Measurements from ENCODE around the gene ZBTB5. TPM values are rescaled to one million over a fixed set of nuclear protein-coding genes. Genes with fewer than 3 reads are reported as not detected.
A peak's percentile ranks its signal among the peaks of the same experiment; 100 is the strongest.

The ZBTB5 gene
- total and polyA plus RNA-seq, 9 of the 15 experiments (the other 6 are each of a cell fraction or from before 2014, with no cell fraction given): 2.3 to 43.2 (median 15.5) TPM

DNA sequence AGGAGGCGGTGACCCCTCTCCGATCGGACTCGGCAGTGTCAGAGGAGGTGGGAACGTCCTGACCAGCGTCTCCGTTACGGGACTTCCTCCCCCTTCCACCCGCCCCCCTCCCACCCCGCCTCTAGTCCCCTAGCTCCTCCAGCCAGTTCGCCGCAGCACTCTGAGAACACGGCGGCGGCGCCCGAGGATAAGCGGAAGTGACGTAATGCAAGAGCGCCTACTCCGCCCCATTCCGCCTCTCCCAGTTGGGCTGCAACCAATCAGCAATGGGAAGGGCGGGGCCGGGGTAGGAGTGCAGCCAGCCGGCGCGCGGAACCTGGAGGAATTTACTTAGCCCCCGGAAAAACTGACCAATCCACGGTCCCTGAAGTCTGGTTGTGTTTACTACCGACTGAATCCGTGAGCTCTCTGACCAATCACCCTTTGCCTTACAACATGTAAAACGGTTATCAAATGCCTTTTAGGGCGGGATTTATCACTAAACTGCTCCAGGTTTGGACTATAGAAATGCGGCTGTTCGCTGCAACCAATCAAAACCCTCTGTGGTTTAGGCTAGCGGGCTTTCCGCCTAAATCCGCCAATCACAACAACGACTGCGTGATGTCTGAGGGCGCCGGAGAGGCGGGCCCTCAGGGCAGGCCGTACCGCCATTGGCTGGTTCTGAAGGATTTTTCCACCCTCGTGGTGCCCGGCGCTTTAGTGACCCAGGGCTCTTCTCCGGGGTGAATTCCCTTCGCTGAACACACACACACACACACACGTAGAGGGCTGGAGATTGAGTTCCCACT lies at the start of gene ZBTB5 (continued):
- TF ChIP-seq, protein P1, sequence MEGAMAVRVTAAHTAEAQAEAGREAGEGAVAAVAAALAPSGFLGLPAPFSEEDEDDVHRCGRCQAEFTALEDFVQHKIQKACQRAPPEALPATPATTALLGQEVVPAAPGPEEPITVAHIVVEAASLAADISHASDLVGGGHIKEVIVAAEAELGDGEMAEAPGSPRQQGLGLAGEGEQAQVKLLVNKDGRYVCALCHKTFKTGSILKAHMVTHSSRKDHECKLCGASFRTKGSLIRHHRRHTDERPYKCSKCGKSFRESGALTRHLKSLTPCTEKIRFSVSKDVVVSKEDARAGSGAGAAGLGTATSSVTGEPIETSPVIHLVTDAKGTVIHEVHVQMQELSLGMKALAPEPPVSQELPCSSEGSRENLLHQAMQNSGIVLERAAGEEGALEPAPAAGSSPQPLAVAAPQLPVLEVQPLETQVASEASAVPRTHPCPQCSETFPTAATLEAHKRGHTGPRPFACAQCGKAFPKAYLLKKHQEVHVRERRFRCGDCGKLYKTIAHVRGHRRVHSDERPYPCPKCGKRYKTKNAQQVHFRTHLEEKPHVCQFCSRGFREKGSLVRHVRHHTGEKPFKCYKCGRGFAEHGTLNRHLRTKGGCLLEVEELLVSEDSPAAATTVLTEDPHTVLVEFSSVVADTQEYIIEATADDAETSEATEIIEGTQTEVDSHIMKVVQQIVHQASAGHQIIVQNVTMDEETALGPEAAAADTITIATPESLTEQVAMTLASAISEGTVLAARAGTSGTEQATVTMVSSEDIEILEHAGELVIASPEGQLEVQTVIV (CRISPR knock-in tag; IDR thresholded peaks at IDR 0.05; ENCODE audit: borderline replicate concordance): no peak
- TF ChIP-seq ZNF780A (CRISPR knock-in tag; IDR thresholded peaks at IDR 0.05): no peak
- no peak for TF ChIP-seq IRF2 (CRISPR knock-in tag; IDR thresholded peaks at IDR 0.05)
- TF ChIP-seq MCM5 (IDR thresholded peaks at IDR 0.05; ENCODE audit: low read depth): no peak
- no peak for TF ChIP-seq EWSR1 (IDR thresholded peaks at IDR 0.05; ENCODE audit: borderline replicate concordance, low read depth, partially characterized antibody)
- peak in 1 of 2 experiments; percentile 5; a peak in 2 of 4 replicates for TF ChIP-seq TEAD1 (CRISPR knock-in tag; IDR thresholded peaks at IDR 0.05)
- TF ChIP-seq SPI1 (IDR thresholded peaks at IDR 0.05; ENCODE audit: borderline replicate concordance, low read depth, low read length): peak; percentile 73; the same call in 1 of the 2 replicates
- TF ChIP-seq, protein P2, sequence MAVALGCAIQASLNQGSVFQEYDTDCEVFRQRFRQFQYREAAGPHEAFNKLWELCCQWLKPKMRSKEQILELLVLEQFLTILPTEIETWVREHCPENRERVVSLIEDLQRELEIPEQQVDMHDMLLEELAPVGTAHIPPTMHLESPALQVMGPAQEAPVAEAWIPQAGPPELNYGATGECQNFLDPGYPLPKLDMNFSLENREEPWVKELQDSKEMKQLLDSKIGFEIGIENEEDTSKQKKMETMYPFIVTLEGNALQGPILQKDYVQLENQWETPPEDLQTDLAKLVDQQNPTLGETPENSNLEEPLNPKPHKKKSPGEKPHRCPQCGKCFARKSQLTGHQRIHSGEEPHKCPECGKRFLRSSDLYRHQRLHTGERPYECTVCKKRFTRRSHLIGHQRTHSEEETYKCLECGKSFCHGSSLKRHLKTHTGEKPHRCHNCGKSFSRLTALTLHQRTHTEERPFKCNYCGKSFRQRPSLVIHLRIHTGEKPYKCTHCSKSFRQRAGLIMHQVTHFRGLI (CRISPR knock-in tag; IDR thresholded peaks at IDR 0.05): no peak
- TF ChIP-seq, protein P3, sequence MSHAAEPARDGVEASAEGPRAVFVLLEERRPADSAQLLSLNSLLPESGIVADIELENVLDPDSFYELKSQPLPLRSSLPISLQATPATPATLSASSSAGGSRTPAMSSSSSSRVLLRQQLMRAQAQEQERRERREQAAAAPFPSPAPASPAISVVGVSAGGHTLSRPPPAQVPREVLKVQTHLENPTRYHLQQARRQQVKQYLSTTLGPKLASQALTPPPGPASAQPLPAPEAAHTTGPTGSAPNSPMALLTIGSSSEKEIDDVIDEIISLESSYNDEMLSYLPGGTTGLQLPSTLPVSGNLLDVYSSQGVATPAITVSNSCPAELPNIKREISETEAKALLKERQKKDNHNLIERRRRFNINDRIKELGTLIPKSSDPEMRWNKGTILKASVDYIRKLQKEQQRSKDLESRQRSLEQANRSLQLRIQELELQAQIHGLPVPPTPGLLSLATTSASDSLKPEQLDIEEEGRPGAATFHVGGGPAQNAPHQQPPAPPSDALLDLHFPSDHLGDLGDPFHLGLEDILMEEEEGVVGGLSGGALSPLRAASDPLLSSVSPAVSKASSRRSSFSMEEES (CRISPR knock-in tag; IDR thresholded peaks at IDR 0.05): no peak
- TF ChIP-seq, protein P4, sequence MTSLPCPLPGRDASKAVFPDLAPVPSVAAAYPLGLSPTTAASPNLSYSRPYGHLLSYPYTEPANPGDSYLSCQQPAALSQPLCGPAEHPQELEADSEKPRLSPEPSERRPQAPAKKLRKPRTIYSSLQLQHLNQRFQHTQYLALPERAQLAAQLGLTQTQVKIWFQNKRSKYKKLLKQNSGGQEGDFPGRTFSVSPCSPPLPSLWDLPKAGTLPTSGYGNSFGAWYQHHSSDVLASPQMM (CRISPR knock-in tag; IDR thresholded peaks at IDR 0.05): no peak
- no peak for TF ChIP-seq ZNF121 (CRISPR knock-in tag; conservative IDR thresholded peaks at IDR 0.05)
- TF ChIP-seq MCM7 (IDR thresholded peaks at IDR 0.05): no peak
- TF ChIP-seq, protein P5, sequence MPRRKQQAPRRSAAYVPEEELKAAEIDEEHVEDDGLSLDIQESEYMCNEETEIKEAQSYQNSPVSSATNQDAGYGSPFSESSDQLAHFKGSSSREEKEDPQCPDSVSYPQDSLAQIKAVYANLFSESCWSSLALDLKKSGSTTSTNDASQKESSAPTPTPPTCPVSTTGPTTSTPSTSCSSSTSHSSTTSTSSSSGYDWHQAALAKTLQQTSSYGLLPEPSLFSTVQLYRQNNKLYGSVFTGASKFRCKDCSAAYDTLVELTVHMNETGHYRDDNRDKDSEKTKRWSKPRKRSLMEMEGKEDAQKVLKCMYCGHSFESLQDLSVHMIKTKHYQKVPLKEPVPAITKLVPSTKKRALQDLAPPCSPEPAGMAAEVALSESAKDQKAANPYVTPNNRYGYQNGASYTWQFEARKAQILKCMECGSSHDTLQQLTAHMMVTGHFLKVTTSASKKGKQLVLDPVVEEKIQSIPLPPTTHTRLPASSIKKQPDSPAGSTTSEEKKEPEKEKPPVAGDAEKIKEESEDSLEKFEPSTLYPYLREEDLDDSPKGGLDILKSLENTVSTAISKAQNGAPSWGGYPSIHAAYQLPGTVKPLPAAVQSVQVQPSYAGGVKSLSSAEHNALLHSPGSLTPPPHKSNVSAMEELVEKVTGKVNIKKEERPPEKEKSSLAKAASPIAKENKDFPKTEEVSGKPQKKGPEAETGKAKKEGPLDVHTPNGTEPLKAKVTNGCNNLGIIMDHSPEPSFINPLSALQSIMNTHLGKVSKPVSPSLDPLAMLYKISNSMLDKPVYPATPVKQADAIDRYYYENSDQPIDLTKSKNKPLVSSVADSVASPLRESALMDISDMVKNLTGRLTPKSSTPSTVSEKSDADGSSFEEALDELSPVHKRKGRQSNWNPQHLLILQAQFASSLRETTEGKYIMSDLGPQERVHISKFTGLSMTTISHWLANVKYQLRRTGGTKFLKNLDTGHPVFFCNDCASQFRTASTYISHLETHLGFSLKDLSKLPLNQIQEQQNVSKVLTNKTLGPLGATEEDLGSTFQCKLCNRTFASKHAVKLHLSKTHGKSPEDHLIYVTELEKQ (CRISPR knock-in tag; IDR thresholded peaks at IDR 0.05): no peak
- TF ChIP-seq, protein P6, sequence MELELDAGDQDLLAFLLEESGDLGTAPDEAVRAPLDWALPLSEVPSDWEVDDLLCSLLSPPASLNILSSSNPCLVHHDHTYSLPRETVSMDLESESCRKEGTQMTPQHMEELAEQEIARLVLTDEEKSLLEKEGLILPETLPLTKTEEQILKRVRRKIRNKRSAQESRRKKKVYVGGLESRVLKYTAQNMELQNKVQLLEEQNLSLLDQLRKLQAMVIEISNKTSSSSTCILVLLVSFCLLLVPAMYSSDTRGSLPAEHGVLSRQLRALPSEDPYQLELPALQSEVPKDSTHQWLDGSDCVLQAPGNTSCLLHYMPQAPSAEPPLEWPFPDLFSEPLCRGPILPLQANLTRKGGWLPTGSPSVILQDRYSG (tag; conservative IDR thresholded peaks at IDR 0.05; ENCODE audit: low read depth): no peak
- no peak for TF ChIP-seq MAFF (IDR thresholded peaks at IDR 0.05; ENCODE audit: low read length)
- no peak for TF ChIP-seq KDM1A (IDR thresholded peaks at IDR 0.05)

Measured in K562 (cell line).